ENCODE results near the gene SYPL2.

SYPL2 gene

GRCh38 chr1:109490029-109490933 lies 23.9 kb downstream of the SYPL2 start:
- no peaks in the 10 kb centered on the region for H3K79me2 ChIP-seq (ENCODE audit: control insufficient read depth, insufficient read depth, low read length)
- no peaks in the 10 kb centered on the region for H3K36me3 ChIP-seq (ENCODE audit: control insufficient read depth, insufficient read depth, low read length)
- H2AK5ac ChIP-seq (ENCODE audit: low read length), result no peak overlapping the region
- peaks cover 4% of the 10 kb centered on the region for H3K79me1 ChIP-seq (ENCODE audit: low read length)
- no peak overlapping the region for H3K4ac ChIP-seq (ENCODE audit: low read depth, low read length)
- H3K56ac ChIP-seq (ENCODE audit: low read length), result no peak overlapping the region
- H4K8ac ChIP-seq (ENCODE audit: low read depth, low read length), result no peak overlapping the region
- H3K4me1 ChIP-seq (ENCODE audit: control insufficient read depth, low read depth, low read length), result peaks cover 1% of the 10 kb centered on the region
- no peaks in the 10 kb centered on the region for H3K27me3 ChIP-seq (ENCODE audit: insufficient read depth, low read length, poor library complexity)
- no peak overlapping the region for H4K5ac ChIP-seq (ENCODE audit: low read length)
- no peak overlapping the region for H3K23ac ChIP-seq (ENCODE audit: low read length)
- H2BK5ac ChIP-seq (ENCODE audit: low read length), result no peak overlapping the region
- no peak overlapping the region for H3K18ac ChIP-seq (ENCODE audit: low read length)
- no peak overlapping the region for H3K4me2 ChIP-seq (ENCODE audit: low read length)
- no CpG with 5 or more reads among the region's 11 CpGs for WGBS (ENCODE audit: extremely low coverage, insufficient coverage, low lambda C conversion rate)
- DNase-seq, result peak; percentile 78
- no peak overlapping the region for H2BK120ac ChIP-seq (ENCODE audit: low read depth, low read length)
- no peak overlapping the region for H3K27ac ChIP-seq (ENCODE audit: low read depth, low read length)
- H3K9ac ChIP-seq (ENCODE audit: low read length), result no peak overlapping the region
- H2BK15ac ChIP-seq (replicated peaks; ENCODE audit: low read depth), result no peak overlapping the region
- no peak overlapping the region for H3K4me3 ChIP-seq (ENCODE audit: low read length)

GRCh38 chr1:109490934-109491302 lies 24.6 kb downstream of the SYPL2 start:
- H3K27ac ChIP-seq (ENCODE audit: low read depth, low read length), result no peak overlapping the region
- H2BK15ac ChIP-seq (replicated peaks; ENCODE audit: low read depth), result no peak overlapping the region
- H3K36me3 ChIP-seq (ENCODE audit: control insufficient read depth, insufficient read depth, low read length), result no peaks in the 10 kb centered on the region
- no peak overlapping the region for H3K4me3 ChIP-seq (ENCODE audit: low read length)
- no peak overlapping the region for H4K8ac ChIP-seq (ENCODE audit: low read depth, low read length)
- DNase-seq, result no peak
- no peak overlapping the region for H3K4ac ChIP-seq (ENCODE audit: low read depth, low read length)
- no peak overlapping the region for H4K5ac ChIP-seq (ENCODE audit: low read length)
- H3K9ac ChIP-seq (ENCODE audit: low read length), result no peak overlapping the region
- H3K56ac ChIP-seq (ENCODE audit: low read length), result no peak overlapping the region
- no peak overlapping the region for H3K18ac ChIP-seq (ENCODE audit: low read length)
- no peak overlapping the region for H3K23ac ChIP-seq (ENCODE audit: low read length)
- H2BK5ac ChIP-seq (ENCODE audit: low read length), result no peak overlapping the region
- no CpG with 5 or more reads among the region's 11 CpGs for whole genome bisulfite sequencing (ENCODE audit: extremely low coverage, insufficient coverage, low lambda C conversion rate)
- peaks cover 2% of the 10 kb centered on the region for H3K79me1 ChIP-seq (ENCODE audit: low read length)
- H3K27me3 ChIP-seq (ENCODE audit: insufficient read depth, low read length, poor library complexity), result no peaks in the 10 kb centered on the region
- H3K4me2 ChIP-seq (ENCODE audit: low read length), result no peak overlapping the region
- H2BK120ac ChIP-seq (ENCODE audit: low read depth, low read length), result no peak overlapping the region
- H3K79me2 ChIP-seq (ENCODE audit: control insufficient read depth, insufficient read depth, low read length), result no peaks in the 10 kb centered on the region
- no peak overlapping the region for H2AK5ac ChIP-seq (ENCODE audit: low read length)
- no peaks in the 10 kb centered on the region for H3K4me1 ChIP-seq (ENCODE audit: control insufficient read depth, low read depth, low read length)

- Histone ChIP-seq H2AK5ac (ENCODE audit: low read length) (no peak overlapping the region), H3K4ac (ENCODE audit: low read depth, low read length) (no peak overlapping the region), H2BK15ac (replicated peaks; ENCODE audit: low read depth) (no peak overlapping the region), H2BK120ac (ENCODE audit: low read depth, low read length) (no peak overlapping the region), H3K79me1 (ENCODE audit: low read length) (peaks cover 2% of the 10 kb centered on the region), H3K27me3 (ENCODE audit: insufficient read depth, low read length, poor library complexity) (no peaks in the 10 kb centered on the region), H4K5ac (ENCODE audit: low read length) (no peak overlapping the region), H3K4me3 (ENCODE audit: low read length) (no peak overlapping the region), H3K18ac (ENCODE audit: low read length) (no peak overlapping the region), H4K8ac (ENCODE audit: low read depth, low read length) (no peak overlapping the region), H3K9ac (ENCODE audit: low read length) (no peak overlapping the region), H3K4me1 (ENCODE audit: control insufficient read depth, low read depth, low read length) (no peaks in the 10 kb centered on the region), H3K56ac (ENCODE audit: low read length) (no peak overlapping the region), H3K27ac (ENCODE audit: low read depth, low read length) (no peak overlapping the region), H3K23ac (ENCODE audit: low read length) (no peak overlapping the region), H2BK5ac (ENCODE audit: low read length) (no peak overlapping the region), H3K4me2 (ENCODE audit: low read length) (no peak overlapping the region), H3K79me2 (ENCODE audit: control insufficient read depth, insufficient read depth, low read length) (no peaks in the 10 kb centered on the region), H3K36me3 (ENCODE audit: control insufficient read depth, insufficient read depth, low read length) (no peaks in the 10 kb centered on the region)
- DNase-seq, result no peak
- WGBS (ENCODE audit: extremely low coverage, insufficient coverage, low lambda C conversion rate), result no CpG with 5 or more reads among the region's 8 CpGs
These were observed 25.0 kb downstream of the SYPL2 start for GRCh38 chr1:109491372-109491771.

DNA sequence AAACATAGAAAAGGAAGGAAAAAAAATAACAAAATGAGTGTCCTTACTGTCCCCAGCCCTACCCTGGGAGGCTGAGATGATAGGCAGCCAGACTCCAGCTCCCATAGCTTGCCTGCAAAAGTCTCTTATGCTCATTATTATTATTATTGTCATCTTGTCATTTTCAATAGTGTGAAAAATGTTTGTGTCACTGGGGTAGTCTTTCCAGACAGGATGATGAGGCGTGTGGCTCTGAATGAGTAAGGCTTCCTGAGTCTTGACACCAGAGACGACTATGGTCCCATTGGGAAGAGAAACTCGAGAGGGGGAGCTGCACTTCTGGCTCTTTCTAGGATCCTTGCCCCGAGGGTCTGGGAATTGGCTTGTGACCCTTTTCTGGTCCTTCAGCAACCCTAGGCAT lies 26.4 kb downstream of the SYPL2 start:
- no peaks in the 10 kb centered on the region for H3K79me2 ChIP-seq (ENCODE audit: control insufficient read depth, insufficient read depth, low read length)
- H4K5ac ChIP-seq (ENCODE audit: low read length), result no peak overlapping the region
- no peak overlapping the region for H2BK120ac ChIP-seq (ENCODE audit: low read depth, low read length)
- H3K27me3 ChIP-seq (ENCODE audit: insufficient read depth, low read length, poor library complexity), result no peaks in the 10 kb centered on the region
- no peak overlapping the region for H2BK15ac ChIP-seq (replicated peaks; ENCODE audit: low read depth)
- H3K9ac ChIP-seq (ENCODE audit: low read length), result no peak overlapping the region
- H3K4me2 ChIP-seq (ENCODE audit: low read length), result no peak overlapping the region
- no peak for DNase-seq
- no peak overlapping the region for H3K4ac ChIP-seq (ENCODE audit: low read depth, low read length)
- no peak overlapping the region for H3K23ac ChIP-seq (ENCODE audit: low read length)
- H3K79me1 ChIP-seq (ENCODE audit: low read length), result peaks cover 2% of the 10 kb centered on the region
- no peak overlapping the region for H2AK5ac ChIP-seq (ENCODE audit: low read length)
- no peaks in the 10 kb centered on the region for H3K36me3 ChIP-seq (ENCODE audit: control insufficient read depth, insufficient read depth, low read length)
- H3K56ac ChIP-seq (ENCODE audit: low read length), result no peak overlapping the region
- H3K4me3 ChIP-seq (ENCODE audit: low read length), result no peak overlapping the region
- no CpG with 5 or more reads among the region's 4 CpGs for WGBS (ENCODE audit: extremely low coverage, insufficient coverage, low lambda C conversion rate)
- no peaks in the 10 kb centered on the region for H3K4me1 ChIP-seq (ENCODE audit: control insufficient read depth, low read depth, low read length)
- no peak overlapping the region for H4K8ac ChIP-seq (ENCODE audit: low read depth, low read length)
- H2BK5ac ChIP-seq (ENCODE audit: low read length), result no peak overlapping the region
- H3K18ac ChIP-seq (ENCODE audit: low read length), result no peak overlapping the region
- H3K27ac ChIP-seq (ENCODE audit: low read depth, low read length), result no peak overlapping the region

DNA sequence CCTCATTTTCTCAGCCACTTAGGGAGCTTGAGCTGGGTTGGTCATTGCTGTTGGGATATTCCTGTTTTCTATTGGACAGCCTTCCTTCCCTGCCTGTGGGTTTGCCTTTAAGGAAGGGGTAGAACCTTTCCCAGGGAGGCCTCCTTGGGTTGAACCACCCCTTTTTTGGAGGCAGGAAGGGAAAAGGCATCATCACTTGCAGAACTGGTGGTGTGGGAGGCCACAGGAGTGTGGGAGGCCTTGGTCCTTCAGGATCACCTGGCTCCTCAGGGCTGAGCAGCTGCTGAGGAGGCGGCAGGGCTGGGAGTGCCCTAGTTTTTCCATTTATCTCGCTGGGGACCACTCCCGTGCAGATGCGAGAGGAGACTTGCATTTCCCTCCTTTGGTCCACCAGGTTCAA lies 26.9 kb downstream of the SYPL2 start:
- Histone ChIP-seq H2BK5ac (ENCODE audit: low read length) (no peak overlapping the region), H3K79me2 (ENCODE audit: control insufficient read depth, insufficient read depth, low read length) (no peaks in the 10 kb centered on the region), H3K36me3 (ENCODE audit: control insufficient read depth, insufficient read depth, low read length) (no peaks in the 10 kb centered on the region)

More for the DNA sequence above, 26.9 kb downstream of the SYPL2 start:
- no peak overlapping the region for H2BK15ac ChIP-seq (replicated peaks; ENCODE audit: low read depth)
- H3K4me1 ChIP-seq (ENCODE audit: control insufficient read depth, low read depth, low read length), result no peaks in the 10 kb centered on the region
- no peak for DNase-seq
- no peak overlapping the region for H3K27ac ChIP-seq (ENCODE audit: low read depth, low read length)
- H3K4me2 ChIP-seq (ENCODE audit: low read length), result no peak overlapping the region
- WGBS (ENCODE audit: extremely low coverage, insufficient coverage, low lambda C conversion rate), result no CpG with 5 or more reads among the region's 4 CpGs
- H3K27me3 ChIP-seq (ENCODE audit: insufficient read depth, low read length, poor library complexity), result no peaks in the 10 kb centered on the region
- no peak overlapping the region for H3K23ac ChIP-seq (ENCODE audit: low read length)
- H4K5ac ChIP-seq (ENCODE audit: low read length), result no peak overlapping the region
- H2BK120ac ChIP-seq (ENCODE audit: low read depth, low read length), result no peak overlapping the region
- H3K9ac ChIP-seq (ENCODE audit: low read length), result peak overlapping the region; percentile 54
- no peak overlapping the region for H2AK5ac ChIP-seq (ENCODE audit: low read length)
- no peak overlapping the region for H3K4ac ChIP-seq (ENCODE audit: low read depth, low read length)
- no peak overlapping the region for H3K4me3 ChIP-seq (ENCODE audit: low read length)
- peaks cover 2% of the 10 kb centered on the region for H3K79me1 ChIP-seq (ENCODE audit: low read length)
- H3K56ac ChIP-seq (ENCODE audit: low read length), result peak overlapping the region; percentile 3
- H4K8ac ChIP-seq (ENCODE audit: low read depth, low read length), result no peak overlapping the region
- no peak overlapping the region for H3K18ac ChIP-seq (ENCODE audit: low read length)
